Glutamatergic neuron (in vitro differentiated cells): ENCODE results near the gene ENPP1. TPM values are rescaled to one million over a fixed set of nuclear protein-coding genes. Genes with fewer than 3 reads are reported as not detected.

ENCODE experiments used
- DNase-seq: peaks from one replicate; pipeline ENCODE4 v3.0.0; 2022
- H3K27ac Mint-ChIP-seq: one replicate; pipeline ENCODE4 v1.8.0; 2020; ENCODE audit warnings: mild to moderate bottlenecking, mixed read lengths, inconsistent platforms; ENCODE audit not compliant: unreplicated experiment
- H3K27me3 Mint-ChIP-seq: one replicate; pipeline ENCODE4 v1.8.0; 2020; ENCODE audit warnings: mild to moderate bottlenecking, moderate library complexity, mixed read lengths, inconsistent platforms; ENCODE audit not compliant: unreplicated experiment
- H3K36me3 Mint-ChIP-seq: one replicate; pipeline ENCODE4 v1.8.0; 2020; ENCODE audit warnings: mild to moderate bottlenecking, mixed read lengths, inconsistent platforms; ENCODE audit not compliant: unreplicated experiment
- H3K4me1 Mint-ChIP-seq: one replicate; pipeline ENCODE4 v1.8.0; 2020; ENCODE audit warnings: mild to moderate bottlenecking, low read depth, mixed read lengths, inconsistent platforms; ENCODE audit not compliant: unreplicated experiment
- H3K4me3 Mint-ChIP-seq: one replicate; pipeline ENCODE4 v1.8.0; 2020; ENCODE audit warnings: mild to moderate bottlenecking, mixed read lengths, inconsistent platforms; ENCODE audit not compliant: unreplicated experiment
- H3K9me3 Mint-ChIP-seq: one replicate; pipeline ENCODE4 v1.8.0; 2020; ENCODE audit warnings: mild to moderate bottlenecking, moderate library complexity, mixed read lengths, inconsistent platforms; ENCODE audit not compliant: unreplicated experiment
- long read RNA-seq: library from polyadenylated mRNA; unstranded; transcript quantifications from one replicate; pipeline ENCODE4 v2.0.0, GENCODE V29; 2020; ENCODE audit not compliant: unreplicated experiment
- total RNA-seq: library from RNA; stranded (reverse); fragmentation: NEBNext Ultra II Directional; extraction: Animal tissue kit (Norgen Biotek cat#: 25700); gene quantifications from one replicate; pipeline ENCODE4 v1.2.1, GENCODE V29; 2021; ENCODE audit not compliant: unreplicated experiment
- TF ChIP-seq, protein P1 (sequence below): fragments of 200-600 bp; sonication (generic); IDR thresholded peaks from one replicate; pipeline ENCODE4 v1.5.0; 2021; ENCODE audit not compliant: partially characterized antibody, unreplicated experiment

ENPP1 gene
- 2.4 TPM for total RNA-seq
- long read RNA-seq = 0 reads

DNA sequence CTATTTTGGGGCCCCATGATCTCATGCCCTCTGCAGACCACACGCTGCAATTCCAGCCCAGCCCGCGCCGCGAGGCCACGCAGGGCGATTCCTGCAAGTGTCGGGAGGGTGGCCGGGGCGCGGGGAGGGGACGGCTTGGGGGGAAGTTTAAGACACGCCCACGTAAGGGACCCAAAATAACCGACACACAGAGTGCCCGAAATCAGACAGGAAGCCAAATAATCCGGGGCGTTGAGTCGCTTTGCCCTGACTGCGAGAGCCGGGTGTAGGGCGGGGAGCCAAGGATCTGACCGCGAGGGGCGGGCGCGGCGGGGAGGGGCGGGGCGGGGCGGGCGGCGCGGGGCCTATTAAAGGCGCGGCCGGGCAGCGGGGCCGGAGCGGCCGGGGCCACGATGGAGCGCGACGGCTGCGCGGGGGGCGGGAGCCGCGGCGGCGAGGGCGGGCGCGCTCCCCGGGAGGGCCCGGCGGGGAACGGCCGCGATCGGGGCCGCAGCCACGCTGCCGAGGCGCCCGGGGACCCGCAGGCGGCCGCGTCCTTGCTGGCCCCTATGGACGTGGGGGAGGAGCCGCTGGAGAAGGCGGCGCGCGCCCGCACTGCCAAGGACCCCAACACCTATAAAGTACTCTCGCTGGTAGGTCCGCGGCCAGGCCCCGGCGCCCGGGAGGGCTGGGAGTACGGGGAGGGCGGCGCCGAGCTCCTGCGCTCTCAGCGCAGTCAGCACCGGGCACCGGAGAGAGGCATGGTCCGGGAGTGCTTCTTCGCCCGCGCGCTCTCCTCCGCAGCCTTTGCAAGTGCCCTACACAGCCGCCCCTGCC is at the start of gene ENPP1:
Gene ENPP1, plus strand, starts transcription at position 377 of the 816 bp plus-strand sequence. Its CDS starts 16 bp downstream, at position 393.
- Mint-ChIP-seq H3K9me3 (peaks cover 6% of the 10 kb centered on the region), H3K27ac (peak within 1 kb of the TSS; percentile 77), H3K36me3 (no peaks in the 10 kb centered on the region), H3K4me3 (peak within 1 kb of the TSS; percentile 96), H3K4me1 (no peaks in the 10 kb centered on the region), H3K27me3 (peaks cover 13% of the 10 kb centered on the region)
- TF ChIP-seq, protein P1, sequence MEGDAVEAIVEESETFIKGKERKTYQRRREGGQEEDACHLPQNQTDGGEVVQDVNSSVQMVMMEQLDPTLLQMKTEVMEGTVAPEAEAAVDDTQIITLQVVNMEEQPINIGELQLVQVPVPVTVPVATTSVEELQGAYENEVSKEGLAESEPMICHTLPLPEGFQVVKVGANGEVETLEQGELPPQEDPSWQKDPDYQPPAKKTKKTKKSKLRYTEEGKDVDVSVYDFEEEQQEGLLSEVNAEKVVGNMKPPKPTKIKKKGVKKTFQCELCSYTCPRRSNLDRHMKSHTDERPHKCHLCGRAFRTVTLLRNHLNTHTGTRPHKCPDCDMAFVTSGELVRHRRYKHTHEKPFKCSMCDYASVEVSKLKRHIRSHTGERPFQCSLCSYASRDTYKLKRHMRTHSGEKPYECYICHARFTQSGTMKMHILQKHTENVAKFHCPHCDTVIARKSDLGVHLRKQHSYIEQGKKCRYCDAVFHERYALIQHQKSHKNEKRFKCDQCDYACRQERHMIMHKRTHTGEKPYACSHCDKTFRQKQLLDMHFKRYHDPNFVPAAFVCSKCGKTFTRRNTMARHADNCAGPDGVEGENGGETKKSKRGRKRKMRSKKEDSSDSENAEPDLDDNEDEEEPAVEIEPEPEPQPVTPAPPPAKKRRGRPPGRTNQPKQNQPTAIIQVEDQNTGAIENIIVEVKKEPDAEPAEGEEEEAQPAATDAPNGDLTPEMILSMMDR = no peak
- DNase-seq = peak; percentile 76

DNA sequence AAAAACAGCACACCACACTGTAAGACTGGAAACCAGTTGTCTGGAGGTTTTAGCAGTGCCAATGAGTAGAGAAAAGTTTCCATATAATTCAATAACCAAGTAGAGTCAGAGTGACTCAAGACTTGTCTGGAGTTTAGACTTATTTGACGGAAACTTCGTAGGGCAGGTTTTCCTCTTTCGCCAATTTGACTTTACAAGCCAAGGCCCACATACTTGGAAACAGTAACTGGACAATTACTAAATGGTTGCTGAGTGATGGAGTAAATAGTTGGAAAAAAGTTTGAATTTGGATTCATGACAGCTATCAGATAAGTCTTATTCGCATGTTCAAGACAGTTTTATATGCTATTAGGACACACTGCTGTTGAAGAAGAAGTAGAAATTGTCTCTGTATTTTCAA is 48.9 kb upstream of the ENPP1 start:
- Mint-ChIP-seq H3K27ac (no peak overlapping the region), H3K9me3 (no peaks in the 10 kb centered on the region), H3K27me3 (no peaks in the 10 kb centered on the region), H3K4me3 (no peak overlapping the region), H3K36me3 (no peaks in the 10 kb centered on the region), H3K4me1 (no peaks in the 10 kb centered on the region)
- TF ChIP-seq, protein P1 = no peak
- no peak for DNase-seq

DNA sequence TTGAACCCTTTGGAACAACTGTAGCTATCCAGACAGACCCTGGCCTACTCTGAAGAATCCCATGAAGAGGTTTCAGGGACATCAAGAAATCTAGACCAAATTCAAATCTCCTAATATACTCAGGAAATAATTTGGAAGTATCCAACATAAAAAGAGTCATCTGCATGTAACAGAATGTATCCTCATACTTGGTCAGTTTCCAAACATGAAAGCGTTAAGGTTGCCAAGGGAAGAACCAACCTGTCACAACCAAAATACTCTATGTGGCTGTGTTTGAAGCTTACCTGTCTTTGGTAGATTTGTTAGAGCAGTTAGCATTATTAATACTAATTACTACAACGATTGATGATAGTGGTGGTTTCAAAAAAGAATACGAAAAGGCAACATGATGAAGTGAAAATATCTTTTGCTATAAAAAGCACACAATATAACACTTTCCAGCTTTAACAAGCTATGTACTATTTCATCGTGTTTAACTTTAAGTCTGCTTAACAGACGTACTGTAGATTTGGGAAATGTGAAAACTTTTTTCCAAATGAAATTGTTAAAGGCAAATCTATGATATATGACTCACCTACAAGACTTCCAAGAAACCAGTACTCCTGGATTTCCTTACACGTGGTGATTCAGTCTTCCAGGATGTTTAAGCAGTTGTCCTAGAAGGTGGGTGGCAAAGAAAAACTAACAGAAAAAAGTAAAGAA is 46.6 kb upstream of the ENPP1 start:
- DNase-seq = no peak
- H3K27me3 Mint-ChIP-seq = no peaks in the 10 kb centered on the region
- no peak overlapping the region for H3K27ac Mint-ChIP-seq
- no peaks in the 10 kb centered on the region for H3K4me1 Mint-ChIP-seq
- TF ChIP-seq, protein P1 = no peak
- no peaks in the 10 kb centered on the region for H3K36me3 Mint-ChIP-seq
- no peaks in the 10 kb centered on the region for H3K9me3 Mint-ChIP-seq
- no peak overlapping the region for H3K4me3 Mint-ChIP-seq

DNA sequence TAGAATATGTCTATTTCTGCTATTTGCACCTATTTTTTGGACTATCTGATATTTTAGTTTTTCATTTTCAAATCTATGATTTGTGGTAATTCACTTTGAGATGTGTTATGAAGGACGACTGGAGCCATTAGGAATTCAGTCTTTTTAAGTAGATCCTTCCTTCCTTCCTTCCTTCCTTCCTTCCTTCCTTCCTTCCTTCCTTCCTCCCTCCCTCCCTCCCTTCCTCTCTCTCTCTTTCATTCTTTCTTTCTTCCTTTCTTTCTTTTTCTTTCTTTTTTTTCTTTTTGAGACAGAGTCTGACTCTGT is 46.1 kb upstream of the ENPP1 start:
- H3K27ac Mint-ChIP-seq = no peak overlapping the region
- no peaks in the 10 kb centered on the region for H3K36me3 Mint-ChIP-seq
- TF ChIP-seq, protein P1 = no peak
- no peak for DNase-seq
- H3K9me3 Mint-ChIP-seq = no peaks in the 10 kb centered on the region
- no peaks in the 10 kb centered on the region for H3K27me3 Mint-ChIP-seq
- H3K4me1 Mint-ChIP-seq = no peaks in the 10 kb centered on the region
- no peak overlapping the region for H3K4me3 Mint-ChIP-seq

DNA sequence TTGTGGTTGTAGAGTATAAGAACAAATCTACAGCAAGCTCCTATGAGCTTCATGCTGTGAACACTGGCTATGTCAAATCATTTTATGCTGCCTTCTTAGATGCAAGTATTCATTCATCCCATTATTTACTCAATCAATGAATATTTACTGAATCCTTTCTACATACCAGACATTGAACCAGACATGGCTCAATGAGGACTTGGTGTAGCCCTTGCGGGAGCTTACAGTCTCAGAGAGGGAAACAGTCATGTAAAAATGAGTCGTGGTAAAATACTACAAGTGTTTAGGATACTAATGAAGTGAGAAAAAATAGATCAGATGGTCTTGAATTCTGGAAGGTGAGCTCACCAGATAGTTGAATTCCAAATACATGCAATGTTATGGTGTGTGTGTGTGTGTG is 44.8 kb upstream of the ENPP1 start:
- Mint-ChIP-seq H3K27me3 (no peaks in the 10 kb centered on the region), H3K9me3 (no peaks in the 10 kb centered on the region), H3K36me3 (no peaks in the 10 kb centered on the region), H3K4me3 (no peak overlapping the region), H3K4me1 (no peaks in the 10 kb centered on the region), H3K27ac (no peak overlapping the region)
- TF ChIP-seq, protein P1 = no peak
- DNase-seq = no peak
